Stimulated activated CD8-positive, alpha-beta memory T cell treated with anti-CD3 and anti-CD28 coated beads, Interleukin-7, amount 100 ng/mL, for 24 hours (primary cell): ENCODE results near the gene FBLN2.
A peak's percentile ranks its signal among the peaks of the same experiment; 100 is the strongest.

Experiments used
- DNase-seq: peaks from one replicate; pipeline ENCODE4 v3.0.0-alpha.2; 2020; ENCODE audit warnings: low read depth

Gene FBLN2

GRCh38 chr3:13648060-13649001, 99.4 kb downstream of the FBLN2 start:
- DNase-seq = peak; percentile 64

GRCh38 chr3:13650210-13651056, 101.5 kb downstream of the FBLN2 start:
- DNase-seq = peak; percentile 69

- DNase-seq = no peak
Observed at GRCh38 chr3:13651057-13651400, 102.1 kb downstream of the FBLN2 start.

DNA sequence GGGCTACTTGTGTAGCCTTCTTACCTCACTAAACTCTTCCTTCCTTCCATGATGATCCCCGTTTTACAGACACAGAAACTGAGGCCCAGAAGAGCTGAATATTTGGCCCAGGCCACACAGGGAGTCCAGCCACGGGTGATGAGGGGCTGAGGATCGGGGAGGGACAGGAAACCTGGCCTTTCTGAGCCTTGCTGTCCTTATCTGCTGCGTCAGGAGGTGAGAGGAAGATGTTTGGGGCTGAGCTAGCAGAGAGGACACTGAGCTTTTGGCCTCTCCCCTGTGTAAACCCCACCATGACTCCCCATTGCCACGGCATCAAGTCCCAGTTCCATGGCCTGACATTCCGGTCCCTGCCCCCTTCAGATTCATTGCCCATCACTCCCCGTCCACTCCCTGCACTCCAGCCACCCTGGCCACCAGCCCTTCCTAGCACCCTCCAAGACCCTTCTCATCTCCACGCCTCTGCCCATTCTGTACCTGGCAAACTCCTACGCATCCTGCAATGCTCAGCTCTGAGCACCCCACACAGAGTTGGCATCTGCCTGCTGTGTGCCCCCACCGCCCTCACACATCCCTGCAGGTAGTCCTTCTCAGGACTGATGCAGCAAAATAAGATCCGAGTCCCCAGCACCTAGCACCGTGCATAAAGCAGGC, 103.0 kb downstream of the FBLN2 start:
- DNase-seq = no peak

DNA sequence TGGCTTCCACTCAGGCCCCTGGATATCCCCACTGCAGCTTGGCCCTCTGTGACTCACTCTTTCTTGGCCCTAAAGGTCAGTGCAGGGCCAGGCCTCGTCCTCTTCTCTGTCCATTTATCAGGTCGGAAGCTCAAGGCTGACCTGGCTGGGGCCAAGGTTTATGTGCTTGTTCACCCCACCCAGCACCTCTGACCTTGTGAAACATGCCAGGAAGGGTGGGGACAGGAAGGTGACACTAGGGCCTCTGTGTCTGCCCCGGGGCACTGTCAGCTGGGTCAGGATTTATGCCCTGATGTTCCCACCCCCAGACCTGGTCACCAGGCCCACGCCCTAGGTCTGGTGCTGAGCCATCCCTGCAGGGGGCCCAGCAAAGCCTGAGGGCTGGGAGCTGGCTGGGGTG, 103.8 kb downstream of the FBLN2 start:
- DNase-seq = no peak

- DNase-seq = no peak
Observed at GRCh38 chr3:13653631-13654279, 104.8 kb downstream of the FBLN2 start.

DNA sequence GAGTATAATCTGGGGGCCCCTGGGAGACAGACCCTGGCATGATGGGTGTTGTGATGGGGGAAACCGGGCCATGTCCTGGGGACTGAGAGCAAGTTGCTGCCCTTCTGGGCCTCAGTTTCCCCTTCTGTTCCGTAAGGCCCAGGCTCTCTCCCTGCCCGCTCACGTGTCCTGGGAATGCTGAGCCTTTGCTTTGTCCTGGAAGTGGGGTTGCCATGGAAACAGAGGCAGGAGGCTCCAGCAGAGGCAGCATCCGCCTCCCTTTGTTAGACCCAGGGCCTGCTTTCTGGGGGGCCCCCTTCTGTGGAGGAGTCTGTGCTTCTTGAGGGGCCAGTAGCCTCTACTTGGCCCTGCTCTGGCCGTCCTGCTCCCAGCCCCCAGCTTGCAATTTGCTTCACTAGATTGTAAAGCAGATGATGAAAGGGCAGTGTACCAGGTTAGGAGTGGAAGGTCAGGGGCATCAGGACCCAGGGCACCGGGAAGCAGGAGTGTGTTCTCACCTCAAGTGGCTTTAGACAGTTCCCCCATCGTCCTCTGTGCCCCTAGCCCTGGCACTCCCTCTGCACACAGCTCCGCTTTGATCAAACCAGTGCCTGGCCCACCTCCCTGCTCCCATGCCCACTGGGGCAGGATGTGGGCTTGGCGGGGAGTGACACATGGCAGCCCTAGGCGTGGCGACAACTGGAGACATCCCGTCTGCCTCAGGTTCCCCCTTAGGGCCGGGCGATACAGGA, 105.6 kb downstream of the FBLN2 start:
- DNase-seq = no peak

GRCh38 chr3:13655061-13655913, 106.4 kb downstream of the FBLN2 start:
- DNase-seq = no peak

GRCh38 chr3:13656584-13657301, 107.8 kb downstream of the FBLN2 start:
- DNase-seq = no peak

GRCh38 chr3:13657660-13658435, 108.9 kb downstream of the FBLN2 start:
- no peak for DNase-seq

DNA sequence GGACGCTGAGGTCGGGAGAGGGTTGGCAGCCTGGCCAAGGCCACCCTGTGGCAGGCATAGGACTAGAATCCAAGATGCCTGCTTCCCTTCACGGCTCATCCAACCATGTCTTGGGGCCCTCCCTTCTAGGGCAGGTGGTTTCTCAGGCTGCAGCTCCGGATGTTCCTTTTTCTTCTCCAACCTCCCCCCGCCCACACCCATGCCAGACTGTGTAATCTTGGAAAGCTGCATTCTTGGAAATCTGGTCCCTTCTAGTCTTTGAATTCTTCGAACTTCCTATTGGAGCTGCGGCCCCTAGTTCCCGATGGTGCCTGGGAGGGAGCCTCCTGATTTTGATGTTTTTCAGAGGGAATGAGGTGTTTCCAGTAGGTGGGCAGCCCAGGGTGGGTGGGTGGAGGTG, 109.8 kb downstream of the FBLN2 start:
- DNase-seq = no peak

GRCh38 chr3:13659221-13659969, 110.5 kb downstream of the FBLN2 start:
- no peak for DNase-seq

GRCh38 chr3:13660042-13660874, 111.3 kb downstream of the FBLN2 start:
- no peak for DNase-seq

GRCh38 chr3:13661121-13661520, 112.2 kb downstream of the FBLN2 start:
- no peak for DNase-seq

- no peak for DNase-seq
Observed at GRCh38 chr3:13662238-13662847, 113.4 kb downstream of the FBLN2 start.

- DNase-seq = no peak
Observed at GRCh38 chr3:13663781-13664535, 115.0 kb downstream of the FBLN2 start.
